Psoas muscle (tissue), 8 donors: ENCODE data around the gene VEGFA. TPM values are rescaled to one million over a fixed set of nuclear protein-coding genes. Genes with fewer than 3 reads are reported as not detected.

Experiments
- ATAC-seq, 4 donors: fragments of 200-7000 bp; cut with Tn5 transposase; one replicate each; pipeline ENCODE4 v1.9.1; 2020; ENCODE audit warnings: moderate library complexity in 3 of 4, mild to moderate bottlenecking in 2 of 4
- DNase-seq, 2 donors: peaks; one replicate each; pipeline ENCODE4 v3.0.0-alpha.2; 2020
- H3K27ac ChIP-seq: fragments of 200-600 bp; one replicate; pipeline ENCODE4 v1.8.0; 2022
- H3K27me3 ChIP-seq, 3 donors: fragments of 200-600 bp in 1 of 3; one replicate each; pipeline versions ENCODE4 v1.6.1 to v1.8.0; 2013 to 2022; ENCODE audit warnings: low read length in 2 of 3, mild to moderate bottlenecking in 2 of 3, moderate library complexity in 1 of 3; ENCODE audit not compliant: insufficient read depth in 3 of 3
- H3K36me3 ChIP-seq, 2 donors: fragments of 200-600 bp in 1 of 2; one replicate each; pipeline versions ENCODE4 v1.6.1 to v1.8.0; 2013 to 2022; ENCODE audit warnings: low read depth in 1 of 2, mild to moderate bottlenecking in 1 of 2, moderate library complexity in 1 of 2; ENCODE audit not compliant: insufficient read depth in 1 of 2
- H3K4me1 ChIP-seq: fragments of 200-600 bp; one replicate; pipeline ENCODE4 v1.8.0; 2022
- H3K4me3 ChIP-seq: fragments of 200-600 bp; one replicate; pipeline ENCODE4 v1.8.0; 2022; ENCODE audit warnings: mild to moderate bottlenecking
- H3K9me3 ChIP-seq: fragments of 200-600 bp; one replicate; pipeline ENCODE4 v1.8.0; 2022
- WGBS, 3 donors: extraction: QIAGEN DNeasy Blood & Tissue Kit; methylation state at CpG; one replicate each; pipeline versions ENCODE4 v1.1.6 to v1.1.7; 2013; 5-methylcytosine and 5-hydroxymethylcytosine counted together
- intact Hi-C, 2 donors: fragments of 100-400 bp; cut with DNase I; formaldehyde crosslinking; loops; one replicate each; pipeline versions ENCODE4 v1.11.0 to v1.14.2; 2022
- polyA plus RNA-seq, 3 donors: library from polyadenylated mRNA; stranded (reverse); fragments of 200-250 nt; gene quantifications; one replicate each; pipeline ENCODE4 v1.2.3, GENCODE V29; 2013
- total RNA-seq, 4 donors: library from RNA; stranded (reverse); fragmentation: NEBNext Ultra II Directional in 2 of 4; extraction: Animal tissue kit (Norgen Biotek cat#: 25700) in 2 of 4; gene quantifications; one replicate each; pipeline versions ENCODE4 v1.2.1 to v1.2.4, GENCODE V29; 2021 to 2023
- TF ChIP-seq, protein P1 (sequence below): fragments of 200-600 bp; IDR thresholded peaks from one replicate; pipeline ENCODE4 v1.8.0; 2022; ENCODE audit warnings: antibody characterized with exemption
- donor health status: healthy with polysubstance abuse.
- donor health status: DM: no; HTN: no; CAD: no; lungs with moderate emphysema.
- donor health status: Bipolar disorder and iron deficiency.
- donor health status: healthy.
- donor health status: DM: yes; HTN: yes; CAD: no.
- donor health status: DM: no; HTN: no; CAD: no.
- donor health status: DM: no; HTN: no; CAD: no.
- donor health status: DM: yes; HTN: yes; CAD: no.

The VEGFA gene
- total and polyA plus RNA-seq, 7 donors: 78.1 to 345 (median 132) TPM

- DNase-seq: no peak
- intact Hi-C loops: no loop called here
- H3K27ac ChIP-seq: no peak overlapping the region
These were observed 26.2 kb downstream of the VEGFA start for GRCh38 chr6:43796168-43796567.

GRCh38 chr6:43796903-43797890 lies 27.2 kb downstream of the VEGFA start:
- H3K9me3 ChIP-seq: no peaks in the 10 kb centered on the region
- whole genome bisulfite sequencing, 3 donors: 79 to 93% (median 80%) methylated on average over 11 of the region's 11 CpGs
- ATAC-seq (no peak), DNase-seq (no peak)
- intact Hi-C loops: no loop called here
- H3K36me3 ChIP-seq: no peaks in the 10 kb centered on the region
- no peak overlapping the region for H3K27ac ChIP-seq
- no peak overlapping the region for H3K4me3 ChIP-seq
- TF ChIP-seq, protein P1, sequence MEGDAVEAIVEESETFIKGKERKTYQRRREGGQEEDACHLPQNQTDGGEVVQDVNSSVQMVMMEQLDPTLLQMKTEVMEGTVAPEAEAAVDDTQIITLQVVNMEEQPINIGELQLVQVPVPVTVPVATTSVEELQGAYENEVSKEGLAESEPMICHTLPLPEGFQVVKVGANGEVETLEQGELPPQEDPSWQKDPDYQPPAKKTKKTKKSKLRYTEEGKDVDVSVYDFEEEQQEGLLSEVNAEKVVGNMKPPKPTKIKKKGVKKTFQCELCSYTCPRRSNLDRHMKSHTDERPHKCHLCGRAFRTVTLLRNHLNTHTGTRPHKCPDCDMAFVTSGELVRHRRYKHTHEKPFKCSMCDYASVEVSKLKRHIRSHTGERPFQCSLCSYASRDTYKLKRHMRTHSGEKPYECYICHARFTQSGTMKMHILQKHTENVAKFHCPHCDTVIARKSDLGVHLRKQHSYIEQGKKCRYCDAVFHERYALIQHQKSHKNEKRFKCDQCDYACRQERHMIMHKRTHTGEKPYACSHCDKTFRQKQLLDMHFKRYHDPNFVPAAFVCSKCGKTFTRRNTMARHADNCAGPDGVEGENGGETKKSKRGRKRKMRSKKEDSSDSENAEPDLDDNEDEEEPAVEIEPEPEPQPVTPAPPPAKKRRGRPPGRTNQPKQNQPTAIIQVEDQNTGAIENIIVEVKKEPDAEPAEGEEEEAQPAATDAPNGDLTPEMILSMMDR: no peak
- peaks cover 57% of the 10 kb centered on the region for H3K4me1 ChIP-seq
- no peaks in the 10 kb centered on the region for H3K27me3 ChIP-seq

More at GRCh38 chr6:43796168-43796567, 26.2 kb downstream of the VEGFA start:
- H3K4me1 ChIP-seq: peaks cover 57% of the 10 kb centered on the region
- ATAC-seq: no peak
- H3K9me3 ChIP-seq: no peaks in the 10 kb centered on the region
- no peaks in the 10 kb centered on the region for H3K36me3 ChIP-seq
- WGBS, 3 donors: 64 to 73% (median 67%) methylated on average over 5 of the region's 5 CpGs
- no peak overlapping the region for H3K4me3 ChIP-seq
- TF ChIP-seq, protein P1: no peak
- no peaks in the 10 kb centered on the region for H3K27me3 ChIP-seq

DNA sequence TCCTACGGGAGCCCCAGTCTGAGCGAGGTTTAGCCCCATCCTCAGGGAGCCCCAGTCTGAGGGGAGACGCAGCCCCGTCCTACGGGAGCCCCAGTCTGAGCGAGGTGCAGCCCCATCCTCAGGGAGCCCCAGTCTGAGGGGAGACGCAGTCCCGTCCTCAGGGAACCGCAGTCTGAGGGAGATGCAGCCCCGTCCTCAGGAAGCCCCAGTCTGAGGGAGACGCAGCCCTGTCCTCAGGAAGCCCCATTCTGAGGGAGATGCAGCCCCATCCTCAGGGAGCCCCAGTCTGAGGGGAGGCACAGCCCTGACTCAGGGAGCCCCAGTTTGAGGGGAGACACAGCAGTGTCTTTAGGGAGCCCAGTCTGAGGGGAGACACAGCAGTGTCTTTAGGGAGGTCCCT lies 27.9 kb downstream of the VEGFA start:
- peaks cover 58% of the 10 kb centered on the region for H3K4me1 ChIP-seq
- no peaks in the 10 kb centered on the region for H3K27me3 ChIP-seq
- intact Hi-C loops: loop anchor here in 1 of 2 donors (2.0 kb wide), 1 partner anchor 23 kb away; no protein-coding TSS in a partner anchor
- TF ChIP-seq, protein P1: no peak
- H3K36me3 ChIP-seq: no peaks in the 10 kb centered on the region
- no peak for ATAC-seq
- no peak overlapping the region for H3K4me3 ChIP-seq
- WGBS, 3 donors: 89 to 95% (median 89%) methylated on average over 11 of the region's 11 CpGs
- no peaks in the 10 kb centered on the region for H3K9me3 ChIP-seq
- no peak for DNase-seq
- peak overlapping the region; percentile 89 for H3K27ac ChIP-seq

- DNase-seq: peak; percentile 85 to 95
- TF ChIP-seq, protein P1: no peak
- peak; percentile 92 to 97 (median 94) for ATAC-seq
- no peak overlapping the region for H3K4me3 ChIP-seq
- peaks cover 59% of the 10 kb centered on the region for H3K4me1 ChIP-seq
- H3K27me3 ChIP-seq: no peaks in the 10 kb centered on the region
- no peaks in the 10 kb centered on the region for H3K9me3 ChIP-seq
- WGBS, 3 donors: 42 to 54% (median 46%) methylated on average over 10 of the region's 10 CpGs
- H3K36me3 ChIP-seq: no peaks in the 10 kb centered on the region
- intact Hi-C loops: loop anchor here in 1 of 2 donors (2.0 kb wide), 1 partner anchor 24 kb away; no protein-coding TSS in a partner anchor
- peak overlapping the region; percentile 89 for H3K27ac ChIP-seq
These were observed 28.9 kb downstream of the VEGFA start for GRCh38 chr6:43798688-43799444.
